PC-3 (cell line): Measurements from ENCODE around the gene HOOK2. TPM values are rescaled to one million over a fixed set of nuclear protein-coding genes. Genes with fewer than 3 reads are reported as not detected.

Experiments
- ATAC-seq: fragments of 200-7000 bp; cut with Tn5 transposase; 2 replicates; pipeline ENCODE4 v1.9.1; 2020; ENCODE audit warnings: mild to moderate bottlenecking, moderate library complexity
- BruUV-seq: library from RNA; stranded (reverse); fragments of 400-500 nt; replicated peaks from 2 replicates; lab custom pipeline; 2021; lab: Mats Ljungman, UMichigan
- CTCF ChIA-PET: fragments of 300-600 bp; sonication (Branson Sonifier 250); formaldehyde crosslinking; loops from one replicate; lab custom pipeline; 2022; ENCODE audit warnings: antibody characterized with exemption; lab: Charles Lee
- POLR2A ChIA-PET: fragments of 300-600 bp; sonication (Branson Sonifier 250); formaldehyde crosslinking; loops from one replicate; lab custom pipeline; 2022; ENCODE audit warnings: antibody characterized with exemption; ENCODE audit not compliant: unreplicated experiment; lab: Charles Lee
- DNase-seq: peaks from one replicate; pipeline ENCODE4 v3.0.0-alpha.2; 2015
- H2AFZ ChIP-seq: fragments of 300-600 bp; sonication (generic); 2 replicates; pipeline ENCODE4 v1.6.0; 2016; ENCODE audit warnings: antibody characterized with exemption, low read length
- H3F3A ChIP-seq: fragments of 300-600 bp; sonication (generic); one replicate; pipeline ENCODE4 v1.6.0; 2017; ENCODE audit warnings: antibody characterized with exemption, low read length, control low read depth, mild to moderate bottlenecking; ENCODE audit not compliant: unreplicated experiment
- H3K27ac ChIP-seq: fragments of 300-600 bp; sonication (generic); 2 replicates; pipeline ENCODE4 v1.5.1; 2016; ENCODE audit warnings: mild to moderate bottlenecking, low read length
- H3K27me3 ChIP-seq: fragments of 300-600 bp; sonication (generic); 2 replicates; pipeline ENCODE4 v1.6.1; 2016; ENCODE audit warnings: low read length, mixed read lengths
- H3K36me3 ChIP-seq: fragments of 300-600 bp; sonication (generic); 2 replicates; pipeline ENCODE4 v1.6.1; 2016; ENCODE audit warnings: low read depth, mixed run types, low read length, mixed read lengths
- H3K4me1 ChIP-seq: fragments of 300-600 bp; sonication (generic); 2 replicates; pipeline ENCODE4 v1.5.1; 2016; ENCODE audit warnings: low read length; ENCODE audit not compliant: insufficient read depth
- H3K4me2 ChIP-seq: fragments of 300-600 bp; sonication (generic); 2 replicates; pipeline ENCODE4 v1.6.0; 2016; ENCODE audit warnings: low read length
- H3K4me3 ChIP-seq: fragments of 300-600 bp; sonication (generic); 2 replicates; pipeline ENCODE4 v1.5.1; 2016; ENCODE audit warnings: mild to moderate bottlenecking, low read length, mixed read lengths
- H3K79me2 ChIP-seq: fragments of 300-600 bp; sonication (generic); 2 replicates; pipeline ENCODE4 v1.6.1; 2017; ENCODE audit warnings: low read length, mixed read lengths
- H3K9ac ChIP-seq: fragments of 300-600 bp; sonication (generic); 2 replicates; pipeline ENCODE4 v1.6.0; 2016; ENCODE audit warnings: mild to moderate bottlenecking, low read length
- H3K9me2 ChIP-seq: fragments of 300-600 bp; sonication (generic); replicated peaks from 2 replicates; pipeline ENCODE4 v1.6.1; 2016; ENCODE audit warnings: mixed run types, low read length, mixed read lengths
- H3K9me3 ChIP-seq: fragments of 300-600 bp; sonication (generic); 2 replicates; pipeline ENCODE4 v1.6.1; 2016; ENCODE audit warnings: low read length, mixed read lengths
- H4K20me1 ChIP-seq: fragments of 300-600 bp; sonication (generic); 2 replicates; pipeline ENCODE4 v1.6.1; 2016; ENCODE audit warnings: low read length, mixed read lengths
- CTCF ChIP-seq: fragments of 300-600 bp; sonication (generic); conservative IDR thresholded peaks from 2 replicates; pipeline ENCODE4 v1.5.1; 2017; ENCODE audit warnings: antibody characterized with exemption, low read depth, mild to moderate bottlenecking, low read length
- EZH2 ChIP-seq: fragments of 300-600 bp; sonication (generic); IDR thresholded peaks from one replicate; pipeline ENCODE4 v1.6.1; 2017; ENCODE audit warnings: antibody characterized with exemption, mild to moderate bottlenecking, low read length; ENCODE audit not compliant: unreplicated experiment
- EZH2phosphoT487 ChIP-seq: fragments of 300-600 bp; sonication (generic); IDR thresholded peaks from 2 replicates; pipeline ENCODE4 v1.6.1; 2018; ENCODE audit warnings: mild to moderate bottlenecking, antibody characterized with exemption, low read length, borderline replicate concordance
- intact Hi-C: fragments of 100-400 bp; cut with micrococcal nuclease; formaldehyde crosslinking; loops from 2 replicates; pipeline ENCODE4 v1.9.0; 2023
- total RNA-seq: library from RNA; depleted of rRNA; stranded (reverse); fragments of >200 nt; gene quantifications from 2 replicates; pipeline ENCODE4 v1.2.3, GENCODE V29; 2014

Gene HOOK2
- total RNA-seq, 1 experiment from 2014 or later: 95.2 TPM

GRCh38 chr19:12788042-12788681 is 12.8 kb upstream of the HOOK2 start:
- H4K20me1 ChIP-seq: peaks cover 16% of the 10 kb centered on the region
- ChIA-PET CTCF (no interaction called here), POLR2A (no interaction called here)
- peaks cover 19% of the 10 kb centered on the region for H3K79me2 ChIP-seq
- ATAC-seq (no peak), DNase-seq (no peak)
- no TSS peak for BruUV-seq
- H3K4me3 ChIP-seq: peak overlapping the region; percentile 90; the same call in 1 of the 2 replicates
- H3K36me3 ChIP-seq: no peaks in the 10 kb centered on the region
- TF ChIP-seq EZH2 (no peak), EZH2phosphoT487 (no peak), CTCF (no peak)
- H3K27me3 ChIP-seq: no peaks in the 10 kb centered on the region
- H3K9me3 ChIP-seq: no peaks in the 10 kb centered on the region
- no peaks in the 10 kb centered on the region for H3K9me2 ChIP-seq
- peak overlapping the region; percentile 92 for H3K4me2 ChIP-seq
- peak overlapping the region; percentile 69 for H3K27ac ChIP-seq
- peaks cover 66% of the 10 kb centered on the region for H3K4me1 ChIP-seq
- peaks cover 15% of the 10 kb centered on the region for H3F3A ChIP-seq
- no peak overlapping the region for H2AFZ ChIP-seq
- no peak overlapping the region for H3K9ac ChIP-seq
- intact Hi-C loops: no loop called here

- POLR2A ChIA-PET: no interaction called here
- BruUV-seq: no TSS peak
- intact Hi-C loops: no loop called here
- no peaks in the 10 kb centered on the region for H3K9me2 ChIP-seq
- no peak overlapping the region for H3K4me3 ChIP-seq
- H2AFZ ChIP-seq: no peak overlapping the region
- H3K36me3 ChIP-seq: no peaks in the 10 kb centered on the region
- H3K4me1 ChIP-seq: peaks cover 73% of the 10 kb centered on the region
- H3F3A ChIP-seq: peaks cover 9% of the 10 kb centered on the region
- CTCF ChIA-PET: interaction anchor here (0.6 kb wide), 1 partner anchor 122 kb away, joined by 3 read pairs; no protein-coding TSS in a partner anchor
- H4K20me1 ChIP-seq: peaks cover 10% of the 10 kb centered on the region
- DNase-seq (no peak), ATAC-seq (no peak)
- peaks cover 12% of the 10 kb centered on the region for H3K79me2 ChIP-seq
- H3K4me2 ChIP-seq: no peak overlapping the region
- no peaks in the 10 kb centered on the region for H3K9me3 ChIP-seq
- no peaks in the 10 kb centered on the region for H3K27me3 ChIP-seq
- TF ChIP-seq CTCF: no peak
- no peak for TF ChIP-seq EZH2
- no peak for TF ChIP-seq EZH2phosphoT487
- no peak overlapping the region for H3K27ac ChIP-seq
- no peak overlapping the region for H3K9ac ChIP-seq
Observed at GRCh38 chr19:12787458-12787857, 12.1 kb upstream of the HOOK2 start.

GRCh38 chr19:12786952-12787351 is 11.6 kb upstream of the HOOK2 start:
- POLR2A ChIA-PET: no interaction called here
- intact Hi-C loops: no loop called here
- H3K4me2 ChIP-seq: peak overlapping the region; percentile 38

More at GRCh38 chr19:12786952-12787351, 11.6 kb upstream of the HOOK2 start:
- Histone ChIP-seq H3K9me2 (no peaks in the 10 kb centered on the region), H3K36me3 (no peaks in the 10 kb centered on the region), H3K79me2 (peaks cover 6% of the 10 kb centered on the region), H3K9me3 (no peaks in the 10 kb centered on the region), H3K27ac (peak overlapping the region; percentile 72), H3F3A (peaks cover 9% of the 10 kb centered on the region), H3K27me3 (no peaks in the 10 kb centered on the region), H3K9ac (peak overlapping the region; percentile 38), H3K4me1 (peaks cover 78% of the 10 kb centered on the region), H4K20me1 (peaks cover 5% of the 10 kb centered on the region), H2AFZ (no peak overlapping the region), H3K4me3 (no peak overlapping the region)
- no peak for DNase-seq
- no peak for ATAC-seq
- BruUV-seq: no TSS peak
- CTCF ChIA-PET: interaction anchor here (0.6 kb wide), 2 partner anchors 122 to 1147 kb away, joined by 3 read pairs; no protein-coding TSS in a partner anchor
- TF ChIP-seq CTCF (no peak), EZH2 (no peak), EZH2phosphoT487 (no peak)
